ENCODE data around the gene FCER2. TPM values are rescaled to one million over a fixed set of nuclear protein-coding genes. Genes with fewer than 3 reads are reported as not detected.

The FCER2 gene
- total and polyA plus RNA-seq, 2 of the 13 experiments (the other 11 are each of a cell fraction or from before 2014, with no cell fraction given), result not detected

DNA sequence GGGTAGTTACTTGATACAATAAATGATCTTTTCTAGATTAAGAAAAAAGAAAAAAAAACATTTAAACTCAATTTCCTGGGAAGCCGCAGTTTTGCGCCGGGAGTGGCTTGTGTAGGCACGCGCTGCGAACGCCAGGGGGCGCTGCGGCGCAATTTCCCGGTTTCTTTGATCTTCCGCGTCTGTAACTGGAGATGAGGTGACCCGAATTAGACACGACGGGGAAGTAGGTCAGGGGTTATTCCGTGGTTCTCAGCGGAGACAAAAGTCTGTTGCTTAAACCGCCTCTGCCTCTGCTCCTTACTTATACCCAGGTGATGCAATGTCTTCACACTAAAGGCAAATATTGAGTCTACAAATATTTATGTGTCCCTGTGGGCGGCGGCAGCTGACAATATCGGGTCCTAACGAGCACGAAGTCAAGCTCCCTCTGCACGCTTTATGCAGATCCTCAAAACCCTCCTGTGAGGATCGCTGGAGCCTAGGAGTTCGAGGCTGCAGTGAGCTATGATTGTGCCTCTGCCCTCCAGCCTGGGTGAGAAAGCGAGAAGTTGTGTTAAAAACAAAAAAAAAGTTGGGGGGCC is 49.8 kb downstream of the FCER2 start (continued):
- TF ChIP-seq ZNF574 (CRISPR knock-in tag; IDR thresholded peaks at IDR 0.05) (peak; percentile 58), KAT7 (CRISPR knock-in tag; IDR thresholded peaks at IDR 0.05; ENCODE audit: borderline replicate concordance) (no peak), NFYC (CRISPR knock-in tag; IDR thresholded peaks at IDR 0.05) (no peak), ZNF891 (CRISPR knock-in tag; IDR thresholded peaks at IDR 0.05) (no peak), MXD4 (CRISPR knock-in tag; IDR thresholded peaks at IDR 0.05) (no peak), TCF7 (IDR thresholded peaks at IDR 0.05; ENCODE audit: low read depth) (peak; percentile 98), ZNF549 (CRISPR knock-in tag; IDR thresholded peaks at IDR 0.05) (no peak), ZNF816 (CRISPR knock-in tag; IDR thresholded peaks at IDR 0.05; ENCODE audit: borderline replicate concordance) (peak; percentile 93; the same call in 1 of the 2 replicates), ETV5 (CRISPR knock-in tag; IDR thresholded peaks at IDR 0.05; ENCODE audit: borderline replicate concordance) (peak; percentile 45; the same call in 1 of the 2 replicates), ZNF850 (CRISPR knock-in tag; conservative IDR thresholded peaks at IDR 0.05) (0 out of 2 replicates have a peak, but pooled peaks have one; percentile 71), HDAC6 (IDR thresholded peaks at IDR 0.05; ENCODE audit: low read depth, low read length) (no peak), FOXP4 (CRISPR knock-in tag; IDR thresholded peaks at IDR 0.05) (peak; percentile 91), WIZ (CRISPR knock-in tag; IDR thresholded peaks at IDR 0.05) (no peak), TMF1 (CRISPR knock-in tag; IDR thresholded peaks at IDR 0.05; ENCODE audit: low read depth) (no peak), ARID3A (IDR thresholded peaks at IDR 0.05; ENCODE audit: low read depth, low read length) (peak; percentile 63; the same call in 1 of the 2 replicates), SNRNP70 (IDR thresholded peaks at IDR 0.05; ENCODE audit: low read depth, low read length) (no peak), ZNF577 (CRISPR knock-in tag; IDR thresholded peaks at IDR 0.05; ENCODE audit: borderline replicate concordance, low read depth) (no peak), ZNF768 (CRISPR knock-in tag; IDR thresholded peaks at IDR 0.05) (no peak), ZNF431 (CRISPR knock-in tag; IDR thresholded peaks at IDR 0.05; ENCODE audit: borderline replicate concordance, low read depth) (peak; percentile 60; the same call in 1 of the 2 replicates), ZSCAN25 (CRISPR knock-in tag; IDR thresholded peaks at IDR 0.05) (no peak), ZMYM2 (CRISPR knock-in tag; IDR thresholded peaks at IDR 0.05) (peak; percentile 90)
- TF ChIP-seq, protein P1, sequence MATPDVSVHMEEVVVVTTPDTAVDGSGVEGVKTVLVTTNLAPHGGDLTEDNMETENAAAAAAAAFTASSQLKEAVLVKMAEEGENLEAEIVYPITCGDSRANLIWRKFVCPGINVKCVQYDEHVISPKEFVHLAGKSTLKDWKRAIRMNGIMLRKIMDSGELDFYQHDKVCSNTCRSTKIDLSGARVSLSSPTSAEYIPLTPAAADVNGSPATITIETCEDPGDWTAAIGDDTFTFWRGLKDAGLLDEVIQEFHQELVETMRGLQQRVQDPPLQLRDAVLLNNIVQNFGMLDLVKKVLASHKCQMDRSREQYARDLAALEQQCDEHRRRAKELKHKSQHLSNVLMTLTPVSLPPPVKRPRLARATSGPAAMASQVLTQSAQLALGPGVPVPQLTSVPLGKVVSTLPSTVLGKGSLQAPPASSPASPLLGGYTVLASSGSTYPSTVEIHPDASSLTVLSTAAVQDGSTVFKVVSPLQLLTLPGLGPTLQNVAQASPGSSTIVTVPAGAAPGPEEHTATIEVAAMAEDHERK (CRISPR knock-in tag; IDR thresholded peaks at IDR 0.05; ENCODE audit: low read depth), result no peak
